ENCODE measurements around the gene MAGEB6B.
"Not testable (repeated sequence)": the region's sequence is repeated elsewhere in the genome, so short reads cannot be mapped to it uniquely, and the experiment has no call there.

Gene MAGEB6B

GRCh38 chrX:26160301-26160700, at the start of gene MAGEB6B:
Gene MAGEB6B (plus strand): TSS chrX:26160601. CDS start chrX:26160601, 0 bp downstream.
- no peak for DNase-seq (ENCODE audit: low spot score)

- DNase-seq (ENCODE audit: low spot score) = no peak
Observed at GRCh38 chrX:26138274-26138673, 22.1 kb upstream of the MAGEB6B start, which contains the start of gene MAGEB18. Gene MAGEB18 (plus strand): TSS chrX:26138343. CDS start chrX:26138986, 643 bp downstream.

- DNase-seq (ENCODE audit: low spot score) = no peak
Observed at GRCh38 chrX:26146024-26146423, 14.4 kb upstream of the MAGEB6B start.

GRCh38 chrX:26192204-26192603, 31.8 kb downstream of the MAGEB6B start, which contains the start of gene MAGEB6:
Gene MAGEB6 (plus strand): TSS chrX:26192440. CDS start chrX:26193847, 1,407 bp downstream.
- no peak for DNase-seq (ENCODE audit: low spot score)

- no peak for DNase-seq (ENCODE audit: low spot score)
Observed at GRCh38 chrX:26203561-26203960, 43.2 kb downstream of the MAGEB6B start.

GRCh38 chrX:26204717-26205116, 44.3 kb downstream of the MAGEB6B start:
- not testable (repeated sequence) for DNase-seq (ENCODE audit: low spot score)

GRCh38 chrX:26208012-26208411, 47.6 kb downstream of the MAGEB6B start:
- DNase-seq (ENCODE audit: low spot score) = no peak

Data from germinal center (tissue), 1 donor.